Measurements from ENCODE around the gene TP53I13. TPM values are rescaled to one million over a fixed set of nuclear protein-coding genes. Genes with fewer than 3 reads are reported as not detected.
"Not testable (repeated sequence)": the region's sequence is repeated elsewhere in the genome, so short reads cannot be mapped to it uniquely, and the experiment has no call there.

TP53I13 gene
- polyA plus RNA-seq (2013, experiment 1 of 2; ENCODE audit: insufficient read length) = 46.3 TPM
- polyA plus RNA-seq (2013, experiment 2 of 2; ENCODE audit: insufficient read length) = 33.3 TPM

- peak; percentile 86 for DNase-seq
These were observed at the start of gene TP53I13 for GRCh38 chr17:29568331-29569244. TP53I13 (plus strand) TSS chr17:29568701; CDS start chr17:29568759, 58 bp downstream.

GRCh38 chr17:29524692-29525091 lies 43.8 kb upstream of the TP53I13 start:
- DNase-seq = no peak

GRCh38 chr17:29526322-29526721 lies 42.2 kb upstream of the TP53I13 start:
- DNase-seq = no peak

GRCh38 chr17:29533976-29534375 lies 34.5 kb upstream of the TP53I13 start:
- no peak for DNase-seq

- DNase-seq = no peak
These were observed 24.4 kb upstream of the TP53I13 start for GRCh38 chr17:29544066-29544465.

- no peak for DNase-seq
These were observed 22.4 kb upstream of the TP53I13 start for GRCh38 chr17:29546085-29546484.

GRCh38 chr17:29546830-29547229 lies 21.7 kb upstream of the TP53I13 start:
- DNase-seq = no peak

GRCh38 chr17:29549177-29549923 lies 19.2 kb upstream of the TP53I13 start:
- DNase-seq = no peak

GRCh38 chr17:29555840-29556239 lies 12.7 kb upstream of the TP53I13 start:
- DNase-seq = no peak

GRCh38 chr17:29557085-29557738 lies 11.3 kb upstream of the TP53I13 start:
- peak; percentile 58 for DNase-seq

- DNase-seq = no peak
These were observed 10.8 kb upstream of the TP53I13 start for GRCh38 chr17:29557739-29558116.

- DNase-seq = not testable (repeated sequence)
These were observed 10.4 kb upstream of the TP53I13 start for GRCh38 chr17:29558139-29558538.

- DNase-seq = no peak
These were observed 8.9 kb upstream of the TP53I13 start for GRCh38 chr17:29559640-29560039.

GRCh38 chr17:29560316-29560715 lies 8.2 kb upstream of the TP53I13 start:
- no peak for DNase-seq

- DNase-seq = no peak
These were observed 6.7 kb upstream of the TP53I13 start for GRCh38 chr17:29561554-29562517.

GRCh38 chr17:29562615-29563014 lies 5.9 kb upstream of the TP53I13 start:
- DNase-seq = no peak

- no peak for DNase-seq
These were observed 4.7 kb upstream of the TP53I13 start for GRCh38 chr17:29563816-29564215.

GRCh38 chr17:29565643-29566472 lies 2.6 kb upstream of the TP53I13 start:
- DNase-seq = no peak

GRCh38 chr17:29566473-29567303 lies 1.8 kb upstream of the TP53I13 start, which contains the start of gene ABHD15:
ABHD15 (minus strand) TSS chr17:29567037; CDS start chr17:29566966, 71 bp downstream.
- DNase-seq = peak; percentile 69

- no peak for DNase-seq
These were observed 1.3 kb upstream of the TP53I13 start for GRCh38 chr17:29567304-29567553.

Data from fibroblast of skin of back (primary cell).